H9 (cell line): ENCODE results near the gene RHOU. TPM values are rescaled to one million over a fixed set of nuclear protein-coding genes. Genes with fewer than 3 reads are reported as not detected.

Source experiments
- DNase-seq: peaks from one replicate; pipeline ENCODE4 v3.0.0-alpha.2; 2017
- H2AFZ ChIP-seq: one replicate; pipeline ENCODE4 v1.6.1; 2013; ENCODE audit warnings: mild to moderate bottlenecking, low read length, control low read depth, moderate library complexity
- H2AK5ac ChIP-seq: 2 replicates; pipeline ENCODE4 v1.6.1; 2013; ENCODE audit warnings: low read length, control low read depth, mixed read lengths; ENCODE audit not compliant: insufficient read length
- H2BK120ac ChIP-seq: one replicate; pipeline ENCODE4 v1.6.1; 2013; ENCODE audit warnings: low read depth, mild to moderate bottlenecking, low read length, control low read depth, inconsistent platforms; ENCODE audit not compliant: poor library complexity, severe bottlenecking
- H2BK12ac ChIP-seq: 2 replicates; pipeline ENCODE4 v1.6.1; 2013; ENCODE audit warnings: low read length, control low read depth, mixed read lengths, low read depth; ENCODE audit not compliant: insufficient read length
- H2BK15ac ChIP-seq: 2 replicates; pipeline ENCODE4 v1.6.1; 2013; ENCODE audit warnings: low read depth, low read length, control low read depth
- H2BK20ac ChIP-seq: one replicate; pipeline ENCODE4 v1.6.1; 2013; ENCODE audit warnings: low read depth, mild to moderate bottlenecking, low read length, control low read depth, inconsistent platforms; ENCODE audit not compliant: poor library complexity, severe bottlenecking
- H2BK5ac ChIP-seq: 2 replicates; pipeline ENCODE4 v1.6.1; 2013; ENCODE audit warnings: low read length, control low read depth, mixed read lengths; ENCODE audit not compliant: insufficient read length
- H3K14ac ChIP-seq: 2 replicates; pipeline ENCODE4 v1.6.1; 2013; ENCODE audit warnings: low read length, control low read depth; ENCODE audit not compliant: insufficient read depth
- H3K18ac ChIP-seq: 2 replicates; pipeline ENCODE4 v1.6.1; 2013; ENCODE audit warnings: low read depth, mild to moderate bottlenecking, mixed read lengths, low read length, control low read depth; ENCODE audit not compliant: insufficient read length
- H3K23ac ChIP-seq: 2 replicates; pipeline ENCODE4 v1.6.1; 2013; ENCODE audit warnings: low read length, control low read depth, mixed read lengths, low read depth; ENCODE audit not compliant: insufficient read length
- H3K23me2 ChIP-seq: 2 replicates; pipeline ENCODE4 v1.6.1; 2013; ENCODE audit warnings: low read depth, mild to moderate bottlenecking, mixed read lengths, low read length, control low read depth; ENCODE audit not compliant: insufficient read length, poor library complexity, severe bottlenecking
- H3K27ac ChIP-seq: 2 replicates; pipeline ENCODE4 v1.5.1; 2013; ENCODE audit warnings: low read length, control low read depth, mixed read lengths, low read depth; ENCODE audit not compliant: insufficient read length
- H3K27me3 ChIP-seq: 2 replicates; pipeline ENCODE4 v1.6.1; 2013; ENCODE audit warnings: low read length, control low read depth, inconsistent platforms; ENCODE audit not compliant: insufficient read depth
- H3K4ac ChIP-seq: 2 replicates; pipeline ENCODE4 v1.6.1; 2013; ENCODE audit warnings: low read depth, mild to moderate bottlenecking, control low read depth, inconsistent platforms, low read length, moderate library complexity
- H3K4me1 ChIP-seq: 2 replicates; pipeline ENCODE4 v1.6.1; 2013; ENCODE audit warnings: low read length, control low read depth, inconsistent platforms; ENCODE audit not compliant: insufficient read depth
- H3K4me2 ChIP-seq: 2 replicates; pipeline ENCODE4 v1.6.1; 2013; ENCODE audit warnings: low read length, control low read depth, mixed read lengths; ENCODE audit not compliant: insufficient read length, insufficient read depth
- H3K56ac ChIP-seq: 2 replicates; pipeline ENCODE4 v1.6.1; 2013; ENCODE audit warnings: low read depth, mild to moderate bottlenecking, mixed read lengths, low read length, control low read depth; ENCODE audit not compliant: insufficient read length
- H3K79me1 ChIP-seq: 2 replicates; pipeline ENCODE4 v1.6.1; 2013; ENCODE audit warnings: low read depth, mild to moderate bottlenecking, moderate library complexity, low read length, control low read depth, inconsistent platforms; ENCODE audit not compliant: insufficient read depth, poor library complexity, severe bottlenecking
- H3K79me2 ChIP-seq: 2 replicates; pipeline ENCODE4 v1.6.1; 2013; ENCODE audit warnings: low read length, control low read depth, inconsistent platforms; ENCODE audit not compliant: insufficient read depth
- H3K9ac ChIP-seq: 2 replicates; pipeline ENCODE4 v1.6.1; 2013; ENCODE audit warnings: low read length, control low read depth, mixed read lengths; ENCODE audit not compliant: insufficient read length; ENCODE audit errors: extremely low read depth
- H3K9me3 ChIP-seq: one replicate; pipeline ENCODE4 v1.6.1; 2013; ENCODE audit warnings: low read depth, low read length, inconsistent platforms; ENCODE audit not compliant: control insufficient read depth
- H3T11ph ChIP-seq: one replicate; pipeline ENCODE4 v1.6.1; 2013; ENCODE audit warnings: mild to moderate bottlenecking, low read length, control low read depth, inconsistent platforms
- H4K20me1 ChIP-seq: one replicate; pipeline ENCODE4 v1.6.1; 2013; ENCODE audit not compliant: control insufficient read depth, insufficient read length, insufficient read depth
- H4K5ac ChIP-seq: 2 replicates; pipeline ENCODE4 v1.6.1; 2013; ENCODE audit warnings: low read depth, mild to moderate bottlenecking, mixed read lengths, low read length, control low read depth; ENCODE audit not compliant: insufficient read length
- H4K8ac ChIP-seq: replicated peaks from 2 replicates; pipeline ENCODE4 v1.6.1; 2013; ENCODE audit warnings: low read length, control low read depth, mixed read lengths, low read depth; ENCODE audit not compliant: insufficient read length
- H4K91ac ChIP-seq: 2 replicates; pipeline ENCODE4 v1.6.1; 2013; ENCODE audit warnings: low read depth, mild to moderate bottlenecking, moderate library complexity, mixed read lengths, low read length, control low read depth; ENCODE audit not compliant: insufficient read length
- H3K27ac Mint-ChIP-seq, 3 experiments: 2 replicates in 2 of 3; 3 replicates in 1 of 3; pipeline ENCODE4 v1.8.0; 2020 to 2021; ENCODE audit warnings: mixed read lengths in 3 of 3, mild to moderate bottlenecking in 1 of 3, moderate library complexity in 1 of 3
- H3K27me3 Mint-ChIP-seq: 2 replicates; pipeline ENCODE4 v1.8.0; 2021; ENCODE audit warnings: low read depth, mild to moderate bottlenecking, moderate library complexity, mixed read lengths
- H3K36me3 Mint-ChIP-seq, 3 experiments: 2 replicates in 2 of 3; 3 replicates in 1 of 3; pipeline ENCODE4 v1.8.0; 2020 to 2021; ENCODE audit warnings: low read depth in 3 of 3, mixed read lengths in 3 of 3; ENCODE audit not compliant: insufficient read depth in 1 of 3
- H3K4me1 Mint-ChIP-seq, 2 experiments: 2 replicates each; pipeline ENCODE4 v1.8.0; 2020; ENCODE audit warnings: mixed read lengths in 2 of 2
- H3K4me3 Mint-ChIP-seq, 2 experiments: 2 replicates in 1 of 2; 3 replicates in 1 of 2; pipeline ENCODE4 v1.8.0; 2020 to 2021; ENCODE audit warnings: mild to moderate bottlenecking in 2 of 2, mixed read lengths in 2 of 2, moderate library complexity in 1 of 2
- H3K9me3 Mint-ChIP-seq, 2 experiments: 2 replicates in 1 of 2; 3 replicates in 1 of 2; pipeline ENCODE4 v1.8.0; 2020; ENCODE audit warnings: mild to moderate bottlenecking in 2 of 2, mixed read lengths in 2 of 2, moderate library complexity in 1 of 2
- total RNA-seq: library from RNA; stranded (reverse); gene quantifications from 2 replicates; pipeline ENCODE4 v1.2.1, GENCODE V29; 2021
- TF ChIP-seq, protein P1 (sequence below): fragments of 200-600 bp; sonication (generic); conservative IDR thresholded peaks from 3 replicates; pipeline ENCODE4 v1.8.0; 2021; ENCODE audit warnings: antibody characterized with exemption, mild to moderate bottlenecking

Gene RHOU
- total RNA-seq, 1 experiment from 2014 or later, result 3.9 TPM

DNA sequence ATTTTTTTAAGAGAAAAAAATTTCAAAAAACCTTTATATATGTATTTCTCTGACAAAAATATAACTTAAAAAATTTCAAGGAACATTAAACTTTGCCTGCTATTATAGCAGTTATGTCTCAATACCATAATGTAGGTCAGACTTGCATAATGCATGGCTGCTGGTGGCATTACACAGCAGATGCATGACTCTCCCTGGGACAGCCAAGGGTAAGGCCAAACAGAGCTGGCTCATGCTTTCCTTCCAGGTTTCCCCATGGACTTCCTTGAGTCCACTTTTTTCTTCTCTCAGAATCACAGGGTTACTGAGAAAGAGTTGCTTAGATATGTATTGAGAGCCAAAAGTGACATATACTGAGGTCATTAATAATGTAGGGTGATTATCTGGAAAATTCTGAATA, 43.7 kb downstream of the RHOU start:
- Mint-ChIP-seq H3K4me3 (no peak overlapping the region), H3K4me1 (peaks cover 0 to 3% of the 10 kb centered on the region in 2 experiments; a peak in 1 of 4 replicates), H3K27me3 (peaks cover 2% of the 10 kb centered on the region), H3K9me3 (no peaks in the 10 kb centered on the region; a peak in 1 of 5 replicates), H3K27ac (no peak overlapping the region), H3K36me3 (no peaks in the 10 kb centered on the region; a peak in 1 of 7 replicates)
- H2BK120ac ChIP-seq, result no peak overlapping the region
- H3T11ph ChIP-seq, result no peak overlapping the region
- H2BK5ac ChIP-seq, result no peak overlapping the region
- no peak overlapping the region for H4K91ac ChIP-seq
- H3K79me1 ChIP-seq, result no peaks in the 10 kb centered on the region
- no peaks in the 10 kb centered on the region for H3K9me3 ChIP-seq
- H4K8ac ChIP-seq, result no peak overlapping the region
- no peaks in the 10 kb centered on the region for H3K23me2 ChIP-seq
- no peak overlapping the region for H2AK5ac ChIP-seq
- H3K4me1 ChIP-seq, result no peaks in the 10 kb centered on the region
- H3K9ac ChIP-seq, result no peak overlapping the region
- H3K56ac ChIP-seq, result no peak overlapping the region
- H3K14ac ChIP-seq, result no peak overlapping the region
- H3K23ac ChIP-seq, result no peak overlapping the region
- TF ChIP-seq, protein P1, sequence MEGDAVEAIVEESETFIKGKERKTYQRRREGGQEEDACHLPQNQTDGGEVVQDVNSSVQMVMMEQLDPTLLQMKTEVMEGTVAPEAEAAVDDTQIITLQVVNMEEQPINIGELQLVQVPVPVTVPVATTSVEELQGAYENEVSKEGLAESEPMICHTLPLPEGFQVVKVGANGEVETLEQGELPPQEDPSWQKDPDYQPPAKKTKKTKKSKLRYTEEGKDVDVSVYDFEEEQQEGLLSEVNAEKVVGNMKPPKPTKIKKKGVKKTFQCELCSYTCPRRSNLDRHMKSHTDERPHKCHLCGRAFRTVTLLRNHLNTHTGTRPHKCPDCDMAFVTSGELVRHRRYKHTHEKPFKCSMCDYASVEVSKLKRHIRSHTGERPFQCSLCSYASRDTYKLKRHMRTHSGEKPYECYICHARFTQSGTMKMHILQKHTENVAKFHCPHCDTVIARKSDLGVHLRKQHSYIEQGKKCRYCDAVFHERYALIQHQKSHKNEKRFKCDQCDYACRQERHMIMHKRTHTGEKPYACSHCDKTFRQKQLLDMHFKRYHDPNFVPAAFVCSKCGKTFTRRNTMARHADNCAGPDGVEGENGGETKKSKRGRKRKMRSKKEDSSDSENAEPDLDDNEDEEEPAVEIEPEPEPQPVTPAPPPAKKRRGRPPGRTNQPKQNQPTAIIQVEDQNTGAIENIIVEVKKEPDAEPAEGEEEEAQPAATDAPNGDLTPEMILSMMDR, result no peak
- H3K27ac ChIP-seq, result no peak overlapping the region
- no peak overlapping the region for H2BK15ac ChIP-seq
- no peak overlapping the region for H4K5ac ChIP-seq
- no peaks in the 10 kb centered on the region for H3K79me2 ChIP-seq
- no peak overlapping the region for H2BK12ac ChIP-seq
- no peak for DNase-seq
- H3K4me2 ChIP-seq, result no peak overlapping the region
- no peak overlapping the region for H2BK20ac ChIP-seq
- no peak overlapping the region for H3K4ac ChIP-seq
- no peak overlapping the region for H2AFZ ChIP-seq
- no peaks in the 10 kb centered on the region for H3K27me3 ChIP-seq
- H3K18ac ChIP-seq, result no peak overlapping the region
- no peaks in the 10 kb centered on the region for H4K20me1 ChIP-seq
